ENCODE results near the gene ME3. TPM values are rescaled to one million over a fixed set of nuclear protein-coding genes. Genes with fewer than 3 reads are reported as not detected.

ME3 gene
- total RNA-seq, 1 donor from 2014 or later: 10.8 TPM

DNA sequence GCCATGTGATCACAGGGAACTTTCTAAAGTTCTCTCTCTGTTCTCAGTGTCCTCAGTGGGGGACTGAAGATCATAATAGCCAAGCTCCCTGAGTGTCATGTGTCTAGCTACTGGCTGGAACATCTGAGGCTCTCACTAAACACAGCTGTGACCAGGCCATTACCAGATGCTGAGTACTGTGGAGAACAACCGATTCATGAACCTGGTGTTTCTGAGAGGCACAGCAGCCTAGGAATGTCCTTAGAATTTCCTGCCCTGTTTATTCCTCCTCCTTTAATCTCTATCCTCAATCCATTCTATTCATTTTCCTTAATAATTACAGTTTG lies 93.0 kb downstream of the ME3 start:
- no peak for TF ChIP-seq CTCF (IDR thresholded peaks at IDR 0.05)
- Mint-ChIP-seq H3K27me3 (ENCODE audit: low read depth) (no peaks in the 10 kb centered on the region), H3K4me1 (ENCODE audit: low read depth) (peaks cover 64% of the 10 kb centered on the region), H3K9me3 (ENCODE audit: low read depth) (no peaks in the 10 kb centered on the region), H3K36me3 (ENCODE audit: low read depth) (no peaks in the 10 kb centered on the region), H3K27ac (ENCODE audit: unreplicated experiment) (peak overlapping the region; percentile 68), H3K4me3 (ENCODE audit: unreplicated experiment) (no peak overlapping the region)
- no peak for DNase-seq (ENCODE audit: low spot score)

DNA sequence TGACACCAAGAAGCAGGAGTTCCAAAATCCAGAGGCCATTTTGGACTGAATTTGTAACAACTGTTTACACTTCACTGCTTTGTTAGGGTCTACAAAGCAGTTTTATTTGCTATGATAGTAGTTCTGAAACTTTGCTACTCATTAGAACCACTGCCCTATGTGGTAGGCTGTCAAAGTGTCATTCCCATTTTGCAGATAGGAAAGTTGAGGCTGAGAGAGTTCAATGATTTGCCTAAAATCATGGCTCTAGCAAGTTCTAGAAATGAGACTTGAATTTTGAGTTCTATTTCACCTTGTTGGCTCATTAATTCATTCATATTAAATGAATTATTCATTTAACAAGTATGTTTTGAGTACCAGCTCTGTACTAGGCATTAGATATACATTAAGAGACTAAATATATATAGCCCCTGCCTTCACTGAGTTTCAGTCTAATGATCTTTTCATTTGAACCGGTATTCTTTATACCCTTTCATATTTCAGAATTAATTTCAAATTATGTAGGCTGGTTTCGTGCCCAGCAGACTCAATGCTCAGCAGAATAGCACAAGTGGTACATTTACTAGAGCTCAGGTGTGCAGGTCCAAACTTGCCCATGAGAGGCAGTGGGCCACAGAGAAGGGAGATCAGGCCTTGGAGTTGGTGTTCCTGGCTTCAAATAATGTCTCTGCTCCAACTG lies 93.5 kb downstream of the ME3 start:
- no peak for TF ChIP-seq CTCF (IDR thresholded peaks at IDR 0.05)
- Mint-ChIP-seq H3K4me3 (ENCODE audit: unreplicated experiment) (no peak overlapping the region), H3K9me3 (ENCODE audit: low read depth) (no peaks in the 10 kb centered on the region), H3K36me3 (ENCODE audit: low read depth) (no peaks in the 10 kb centered on the region), H3K4me1 (ENCODE audit: low read depth) (peaks cover 68% of the 10 kb centered on the region), H3K27ac (ENCODE audit: unreplicated experiment) (peak overlapping the region; percentile 94), H3K27me3 (ENCODE audit: low read depth) (no peaks in the 10 kb centered on the region)
- DNase-seq (ENCODE audit: low spot score): no peak

DNA sequence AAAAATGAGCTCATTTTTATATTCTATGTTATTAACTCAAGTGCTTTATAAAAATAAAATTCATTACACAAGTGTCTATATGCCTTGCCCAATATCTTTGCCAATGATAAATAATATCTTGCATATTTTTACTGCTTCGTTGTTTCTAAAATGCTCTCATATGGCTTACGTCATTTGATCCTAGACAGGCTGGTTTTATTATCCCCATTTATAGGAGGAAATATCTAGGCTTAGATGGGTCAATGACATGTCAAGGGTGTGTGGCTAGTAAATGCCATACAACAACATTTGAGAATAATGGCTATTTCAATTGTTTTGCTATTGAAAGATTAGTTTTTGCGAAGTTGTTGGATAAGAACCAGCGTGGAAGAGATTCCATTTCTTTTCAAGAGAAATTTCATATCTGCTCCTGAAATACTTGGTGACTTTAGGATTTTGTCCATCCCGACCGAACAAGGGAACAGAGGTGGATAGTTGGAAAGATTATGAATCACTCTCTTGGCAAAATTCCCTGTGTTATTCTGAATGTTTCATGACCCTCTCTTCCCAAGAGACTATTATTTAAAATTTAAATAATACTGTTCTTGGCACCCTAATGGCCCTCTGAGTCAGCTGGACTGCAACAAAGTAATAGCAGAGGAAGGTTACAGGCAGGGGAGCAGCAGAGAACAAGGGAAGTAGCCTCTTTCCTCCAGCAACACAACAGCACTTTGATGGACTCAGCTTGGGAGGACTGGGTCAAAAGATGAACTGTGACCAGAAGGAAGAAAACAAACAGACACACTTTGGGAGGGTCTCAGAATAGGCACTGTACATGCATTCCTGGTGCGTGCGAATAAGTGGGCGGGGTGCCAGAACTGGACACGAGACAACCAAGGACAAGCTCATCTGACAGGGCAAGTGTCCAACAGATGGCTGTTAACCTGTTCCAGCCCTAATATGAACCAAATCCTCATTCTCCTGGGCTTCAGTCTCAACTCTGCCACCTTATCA lies 94.5 kb downstream of the ME3 start:
- Mint-ChIP-seq H3K9me3 (ENCODE audit: low read depth) (no peaks in the 10 kb centered on the region), H3K27me3 (ENCODE audit: low read depth) (no peaks in the 10 kb centered on the region), H3K4me3 (ENCODE audit: unreplicated experiment) (no peak overlapping the region), H3K4me1 (ENCODE audit: low read depth) (peaks cover 71% of the 10 kb centered on the region), H3K36me3 (ENCODE audit: low read depth) (no peaks in the 10 kb centered on the region), H3K27ac (ENCODE audit: unreplicated experiment) (peak overlapping the region; percentile 94)
- no peak for TF ChIP-seq CTCF (IDR thresholded peaks at IDR 0.05)
- no peak for DNase-seq (ENCODE audit: low spot score)

GRCh38 chr11:86576946-86577624 lies 95.3 kb downstream of the ME3 start:
- DNase-seq (ENCODE audit: low spot score): no peak
- Mint-ChIP-seq H3K4me3 (ENCODE audit: unreplicated experiment) (no peak overlapping the region), H3K4me1 (ENCODE audit: low read depth) (peaks cover 71% of the 10 kb centered on the region), H3K9me3 (ENCODE audit: low read depth) (no peaks in the 10 kb centered on the region), H3K27me3 (ENCODE audit: low read depth) (no peaks in the 10 kb centered on the region), H3K27ac (ENCODE audit: unreplicated experiment) (peak overlapping the region; percentile 94), H3K36me3 (ENCODE audit: low read depth) (no peaks in the 10 kb centered on the region)
- no peak for TF ChIP-seq CTCF (IDR thresholded peaks at IDR 0.05)

DNA sequence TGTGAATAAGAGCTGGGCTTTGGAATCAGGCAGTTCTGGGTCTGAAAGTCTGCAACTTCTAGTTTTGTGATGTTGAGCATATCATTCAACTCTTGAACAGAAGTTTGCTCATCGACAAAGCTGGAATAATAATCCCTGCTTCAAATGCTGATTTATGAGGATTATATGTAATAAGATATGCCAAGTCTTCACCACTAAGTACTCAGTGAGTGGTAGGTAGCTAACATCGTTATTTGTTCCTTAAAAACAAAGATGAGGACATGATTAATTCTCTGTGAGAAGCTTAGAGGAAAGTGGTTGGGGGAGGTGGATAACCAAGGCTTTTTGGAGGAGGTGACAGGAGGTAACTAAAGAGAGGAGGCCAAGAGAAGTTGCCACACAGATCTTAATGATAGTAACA lies 96.5 kb downstream of the ME3 start:
- no peaks in the 10 kb centered on the region for H3K36me3 Mint-ChIP-seq (ENCODE audit: low read depth)
- no peak overlapping the region for H3K4me3 Mint-ChIP-seq (ENCODE audit: unreplicated experiment)
- no peak for DNase-seq (ENCODE audit: low spot score)
- H3K27me3 Mint-ChIP-seq (ENCODE audit: low read depth): no peaks in the 10 kb centered on the region
- no peak for TF ChIP-seq CTCF (IDR thresholded peaks at IDR 0.05)
- peaks cover 65% of the 10 kb centered on the region for H3K4me1 Mint-ChIP-seq (ENCODE audit: low read depth)
- no peaks in the 10 kb centered on the region for H3K9me3 Mint-ChIP-seq (ENCODE audit: low read depth)
- no peak overlapping the region for H3K27ac Mint-ChIP-seq (ENCODE audit: unreplicated experiment)

Data from chondrocyte (in vitro differentiated cells).